Kidney epithelial cell (primary cell): ENCODE data around the gene RPL28. TPM values are rescaled to one million over a fixed set of nuclear protein-coding genes. Genes with fewer than 3 reads are reported as not detected.

ENCODE experiments used
- DNase-seq: peaks from one replicate; pipeline ENCODE4 v3.0.0-alpha.2; 2010; ENCODE audit warnings: low read depth
- H3K27me3 ChIP-seq: 2 replicates; pipeline ENCODE4 v1.6.0; 2011; ENCODE audit warnings: low read length; ENCODE audit not compliant: control insufficient read depth, insufficient read depth
- H3K36me3 ChIP-seq: 2 replicates; pipeline ENCODE4 v1.5.1; 2011; ENCODE audit warnings: low read length; ENCODE audit not compliant: control insufficient read depth, insufficient read depth
- H3K4me3 ChIP-seq: 2 replicates; pipeline ENCODE4 v1.5.1; 2011; ENCODE audit warnings: low read depth, mild to moderate bottlenecking, control low read depth, low read length
- CTCF ChIP-seq: IDR thresholded peaks from 2 replicates; pipeline ENCODE4 v1.5.1; 2011; ENCODE audit warnings: mild to moderate bottlenecking, moderate library complexity, low read length, control low read depth, inconsistent platforms; ENCODE audit not compliant: insufficient read depth, poor library complexity, severe bottlenecking
- total RNA-seq: library from RNA; depleted of rRNA; stranded (reverse); fragments of >200 nt; gene quantifications from 2 replicates; pipeline ENCODE4 v1.2.3, GENCODE V29; 2015

Gene RPL28
- total RNA-seq, 1 donor from 2014 or later, result 630 TPM

GRCh38 chr19:55346725-55347441 is 38.8 kb upstream of the RPL28 start:
- TF ChIP-seq CTCF, result no peak
- H3K36me3 ChIP-seq, result peaks cover 1% of the 10 kb centered on the region
- H3K4me3 ChIP-seq, result no peak overlapping the region
- H3K27me3 ChIP-seq, result peaks cover 3% of the 10 kb centered on the region
- DNase-seq, result no peak

GRCh38 chr19:55347442-55348009 is 38.2 kb upstream of the RPL28 start:
- TF ChIP-seq CTCF, result no peak
- Histone ChIP-seq H3K36me3 (peaks cover 1% of the 10 kb centered on the region), H3K27me3 (peaks cover 9% of the 10 kb centered on the region), H3K4me3 (no peak overlapping the region)
- no peak for DNase-seq

- H3K27me3 ChIP-seq, result peaks cover 19% of the 10 kb centered on the region
- no peak for TF ChIP-seq CTCF
Measured at GRCh38 chr19:55348317-55349034, 37.3 kb upstream of the RPL28 start.

GRCh38 chr19:55350620-55351315 is 35.0 kb upstream of the RPL28 start:
- no peak for DNase-seq
- Histone ChIP-seq H3K4me3 (no peak overlapping the region), H3K27me3 (peaks cover 29% of the 10 kb centered on the region), H3K36me3 (no peaks in the 10 kb centered on the region)
- no peak for TF ChIP-seq CTCF

More at GRCh38 chr19:55348317-55349034, 37.3 kb upstream of the RPL28 start:
- no peaks in the 10 kb centered on the region for H3K36me3 ChIP-seq
- DNase-seq, result no peak
- H3K4me3 ChIP-seq, result no peak overlapping the region

GRCh38 chr19:55352040-55352439 is 33.7 kb upstream of the RPL28 start:
- Histone ChIP-seq H3K36me3 (no peaks in the 10 kb centered on the region), H3K27me3 (peaks cover 33% of the 10 kb centered on the region), H3K4me3 (no peak overlapping the region)
- no peak for DNase-seq
- no peak for TF ChIP-seq CTCF
